Eye (tissue), 1 donor: Measurements from ENCODE around the gene AP2M1.
A peak's percentile ranks its signal among the peaks of the same experiment; 100 is the strongest.
"Not testable (repeated sequence)": the region's sequence is repeated elsewhere in the genome, so short reads cannot be mapped to it uniquely, and the experiment has no call there.

Experiments
- DNase-seq: peaks from one replicate; pipeline ENCODE4 v3.0.0-alpha.2; 2015

Gene AP2M1

DNA sequence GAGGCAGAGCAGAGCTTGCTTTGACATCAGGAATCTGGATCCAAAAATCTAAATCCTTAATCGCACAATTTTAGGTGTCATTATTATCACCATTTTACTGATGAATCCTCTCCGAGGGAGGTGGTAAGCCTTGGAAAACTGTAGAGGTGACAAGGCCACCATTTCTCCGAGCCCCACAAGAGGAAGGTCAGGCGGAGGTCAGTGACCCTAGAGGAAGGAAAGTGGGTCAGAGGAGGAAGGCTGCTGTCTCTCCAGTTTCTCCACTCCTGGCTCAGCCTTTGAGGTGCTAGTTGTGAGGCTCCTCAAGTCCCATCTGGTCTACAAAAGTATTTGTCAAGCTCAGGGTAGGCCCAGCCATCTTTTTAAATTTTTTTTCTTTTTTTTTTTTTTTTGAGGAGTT is 16.3 kb upstream of the AP2M1 start:
- DNase-seq, result no peak

DNA sequence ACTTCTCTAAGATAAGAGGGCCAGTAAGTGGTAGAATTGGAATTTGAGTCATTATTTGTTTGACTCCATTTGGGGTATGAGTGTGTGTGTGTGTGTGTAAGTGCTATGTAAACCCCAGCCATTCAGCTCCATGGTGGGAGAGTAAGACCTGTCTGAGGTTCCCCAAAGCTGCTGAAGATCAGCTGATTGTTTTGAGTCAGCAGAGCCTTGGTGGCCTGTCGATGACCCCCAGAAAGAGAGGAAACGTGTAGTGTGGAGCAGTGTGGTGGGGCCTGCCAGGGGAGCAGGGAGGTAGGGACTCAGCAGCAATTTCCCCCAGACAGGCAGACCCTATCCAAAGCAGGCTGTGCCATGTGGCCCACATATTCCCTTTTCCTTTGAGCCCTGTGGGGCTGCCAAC is 14.2 kb upstream of the AP2M1 start:
- peak; percentile 50 for DNase-seq

DNA sequence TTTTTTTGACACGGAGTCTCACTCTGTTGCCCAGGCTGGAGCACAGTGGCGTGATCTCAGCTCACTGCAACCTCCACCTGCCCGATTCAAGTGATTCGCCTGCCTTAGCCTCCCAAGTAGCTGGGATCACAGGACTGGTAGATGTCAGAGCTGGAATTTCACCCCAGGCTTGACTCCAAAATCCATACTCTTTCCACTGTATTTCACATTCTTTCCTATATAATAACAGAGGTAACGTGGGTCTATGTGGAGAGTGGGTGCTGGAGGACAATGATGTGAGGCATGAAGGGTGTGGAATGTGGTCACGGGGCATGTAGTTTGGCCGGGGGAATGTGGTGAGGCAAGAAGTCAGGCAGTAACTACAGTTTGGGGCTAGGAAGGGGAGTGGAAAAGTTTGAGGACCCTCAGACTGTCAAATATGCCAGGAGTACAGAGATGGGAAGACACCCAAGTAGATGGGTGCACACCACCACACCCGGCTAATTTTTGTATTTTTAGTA is 12.0 kb upstream of the AP2M1 start:
- DNase-seq, result not testable (repeated sequence)

DNA sequence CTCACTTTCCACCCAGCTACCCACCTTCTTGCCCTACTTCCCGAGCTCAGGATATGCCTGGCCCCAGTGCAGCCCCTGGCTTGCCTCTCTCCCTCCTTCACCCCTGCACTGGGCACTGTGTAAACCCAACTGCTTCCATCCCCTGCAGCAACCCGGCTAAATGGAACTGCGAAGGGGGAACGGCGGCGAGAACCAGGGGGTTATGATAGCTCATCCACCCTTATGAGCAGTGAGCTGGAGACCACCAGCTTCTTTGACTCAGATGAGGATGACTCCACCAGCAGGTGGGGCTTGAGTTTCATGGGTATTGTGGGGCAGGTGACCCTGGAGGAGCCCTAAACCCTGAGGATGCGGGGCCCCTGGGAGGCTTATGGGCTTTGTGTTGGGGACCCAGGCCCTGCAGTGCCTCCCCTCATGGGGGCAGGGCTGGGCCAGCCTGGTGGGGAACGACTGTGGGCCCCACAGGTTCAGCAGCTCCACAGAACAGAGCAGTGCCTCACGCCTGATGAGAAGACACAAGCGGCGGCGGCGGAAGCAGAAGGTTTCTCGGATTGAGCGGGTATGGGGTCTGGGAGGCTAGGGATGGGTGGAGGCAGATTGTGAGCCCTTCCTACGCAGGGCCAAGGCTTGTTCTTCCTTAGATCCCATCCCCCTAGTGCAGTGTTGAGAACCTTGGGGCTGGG is 9.9 kb upstream of the AP2M1 start:
- DNase-seq, result no peak

DNA sequence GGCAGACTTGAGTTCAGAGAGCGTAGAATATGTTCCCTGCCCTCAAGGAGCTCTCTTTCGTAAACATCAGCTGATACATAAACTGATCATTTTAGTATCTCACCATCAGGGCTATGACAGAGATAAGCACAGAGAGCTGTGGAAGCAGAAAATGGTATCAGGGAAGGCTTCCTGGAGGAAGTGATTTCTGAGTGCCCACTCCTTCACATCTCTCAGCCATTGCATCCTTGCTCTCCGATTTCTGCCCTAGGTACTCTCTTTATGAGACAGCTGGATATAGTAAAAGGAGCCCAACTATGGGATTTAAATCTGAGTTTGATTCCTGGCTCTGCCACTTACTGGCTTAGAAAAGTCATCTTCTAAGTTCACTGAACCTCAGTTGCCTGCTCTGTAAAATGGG is 9.1 kb upstream of the AP2M1 start:
- DNase-seq, result no peak

DNA sequence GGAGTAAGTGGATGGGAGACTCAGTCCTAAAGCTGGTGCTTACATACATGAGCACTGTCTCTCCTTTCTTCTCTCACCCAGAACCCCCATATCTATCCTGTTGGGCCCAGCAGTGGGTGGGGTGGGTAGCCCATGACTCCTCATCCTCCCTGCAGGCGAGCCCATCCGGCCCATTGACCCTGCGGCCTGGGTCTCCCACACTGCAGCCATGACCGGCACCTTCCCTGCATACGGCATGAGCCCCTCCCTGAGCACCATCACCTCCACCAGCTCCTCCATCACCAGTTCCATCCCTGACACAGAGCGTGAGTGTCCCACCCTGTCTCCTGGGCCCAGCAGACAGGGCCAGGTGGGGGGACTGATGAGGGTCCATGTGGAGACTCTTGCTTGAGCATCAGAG is 8.0 kb upstream of the AP2M1 start:
- DNase-seq, result no peak

DNA sequence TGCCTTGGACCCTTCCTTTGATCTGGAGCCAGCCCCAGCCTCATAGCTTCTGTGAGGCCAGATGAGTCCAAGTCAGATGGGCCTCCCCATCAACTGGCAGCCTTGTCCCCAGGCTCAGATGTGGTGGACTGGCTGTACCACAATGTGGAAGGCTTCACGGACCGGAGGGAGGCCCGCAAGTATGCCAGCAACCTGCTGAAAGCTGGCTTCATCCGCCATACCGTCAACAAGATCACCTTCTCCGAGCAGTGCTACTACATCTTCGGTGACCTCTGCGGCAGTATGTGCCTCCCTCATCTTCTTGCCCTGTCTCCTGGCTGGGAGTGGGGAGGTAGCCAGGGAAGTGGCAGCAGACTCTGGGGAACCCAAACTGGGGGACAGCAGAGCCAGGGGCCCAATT is 6.9 kb upstream of the AP2M1 start:
- DNase-seq, result no peak

DNA sequence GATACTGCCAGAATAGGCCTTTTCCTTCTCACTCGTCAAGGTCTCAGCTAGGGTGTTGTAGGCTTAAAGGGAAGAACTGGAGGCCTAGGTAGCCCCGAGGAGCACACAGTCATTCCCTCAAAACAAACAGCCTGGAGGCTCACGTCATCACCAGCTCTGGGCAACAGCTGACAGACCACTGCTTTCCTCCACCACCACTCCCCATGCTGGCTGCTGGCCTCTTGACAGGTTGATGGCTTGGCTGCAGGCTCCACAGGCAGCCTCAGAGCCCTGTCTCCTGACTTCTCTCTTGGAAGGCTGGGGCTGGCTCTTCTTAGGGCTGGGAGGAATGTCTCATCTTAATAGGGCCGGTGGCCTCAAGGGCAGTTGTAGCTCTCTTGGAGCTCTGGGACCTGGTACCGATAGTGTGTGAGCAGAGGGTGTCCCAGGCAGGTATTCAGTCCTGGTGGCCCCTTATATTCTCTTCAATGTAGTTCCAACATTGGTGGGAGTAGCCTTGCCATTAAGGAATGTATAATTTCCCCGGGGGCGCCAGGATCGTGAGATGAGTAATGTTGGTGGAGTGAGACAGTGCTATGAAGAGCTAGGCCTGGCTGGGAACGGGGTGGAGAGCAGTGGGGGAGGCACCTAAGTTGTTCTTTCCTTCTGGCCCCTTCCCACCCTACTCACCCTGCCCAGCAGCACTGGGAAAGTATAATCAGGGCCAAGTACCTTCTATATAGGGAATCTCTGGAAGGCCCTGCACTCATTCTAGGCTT is 6.1 kb upstream of the AP2M1 start:
- no peak for DNase-seq

DNA sequence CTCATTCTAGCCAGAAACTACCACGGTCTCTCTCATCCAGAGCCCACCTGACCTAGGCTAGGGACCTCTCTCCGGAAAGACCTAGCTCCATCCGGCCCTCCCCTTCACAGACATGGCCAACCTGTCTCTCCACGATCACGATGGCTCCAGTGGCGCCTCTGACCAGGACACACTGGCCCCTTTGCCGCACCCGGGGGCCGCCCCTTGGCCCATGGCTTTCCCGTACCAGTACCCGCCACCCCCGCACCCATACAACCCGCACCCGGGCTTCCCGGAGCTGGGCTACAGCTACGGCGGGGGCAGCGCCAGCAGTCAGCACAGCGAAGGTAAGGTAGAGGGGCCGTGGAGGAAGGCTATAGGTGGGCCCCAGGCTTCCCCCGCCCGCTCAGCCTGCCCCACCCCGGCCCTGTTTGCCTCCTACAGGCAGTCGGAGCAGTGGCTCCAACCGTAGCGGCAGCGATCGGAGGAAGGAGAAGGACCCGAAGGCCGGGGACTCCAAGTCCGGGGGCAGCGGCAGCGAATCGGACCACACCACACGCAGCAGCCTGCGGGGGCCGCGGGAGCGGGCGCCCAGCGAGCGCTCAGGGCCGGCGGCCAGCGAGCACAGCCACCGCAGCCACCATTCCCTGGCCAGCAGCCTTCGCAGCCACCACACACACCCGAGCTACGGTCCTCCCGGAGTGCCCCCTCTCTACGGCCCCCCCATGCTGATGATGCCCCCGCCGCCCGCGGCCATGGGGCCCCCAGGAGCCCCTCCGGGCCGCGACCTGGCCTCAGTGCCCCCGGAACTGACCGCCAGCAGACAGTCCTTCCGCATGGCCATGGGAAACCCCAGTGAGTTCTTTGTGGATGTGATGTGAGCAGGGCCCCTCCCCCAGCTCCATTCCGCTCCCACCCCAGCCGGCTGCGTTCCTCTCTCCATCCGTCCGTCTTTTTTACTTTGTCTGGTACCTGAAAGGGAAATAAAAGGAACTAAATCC is 4.5 kb upstream of the AP2M1 start:
- no peak for DNase-seq

DNA sequence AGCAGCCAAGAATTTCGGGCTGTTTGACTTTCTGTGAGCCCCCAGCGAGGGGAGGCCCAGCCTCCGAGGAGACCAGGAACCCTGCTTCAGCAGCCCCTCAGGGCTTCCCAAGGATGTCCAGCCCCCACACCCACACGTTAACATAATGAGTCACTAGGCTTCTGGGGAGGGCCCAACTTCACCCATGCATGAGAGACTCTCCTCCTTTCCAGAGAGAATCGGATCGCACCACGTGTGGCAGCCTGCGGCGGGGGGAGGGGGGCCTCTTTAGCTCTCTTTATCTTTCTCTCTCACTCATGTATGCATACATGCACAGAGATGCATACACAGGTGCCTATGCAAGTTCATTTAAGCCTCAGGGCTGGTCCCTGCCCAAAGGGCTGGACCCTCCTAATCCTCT is 3.1 kb upstream of the AP2M1 start:
- DNase-seq, result no peak

DNA sequence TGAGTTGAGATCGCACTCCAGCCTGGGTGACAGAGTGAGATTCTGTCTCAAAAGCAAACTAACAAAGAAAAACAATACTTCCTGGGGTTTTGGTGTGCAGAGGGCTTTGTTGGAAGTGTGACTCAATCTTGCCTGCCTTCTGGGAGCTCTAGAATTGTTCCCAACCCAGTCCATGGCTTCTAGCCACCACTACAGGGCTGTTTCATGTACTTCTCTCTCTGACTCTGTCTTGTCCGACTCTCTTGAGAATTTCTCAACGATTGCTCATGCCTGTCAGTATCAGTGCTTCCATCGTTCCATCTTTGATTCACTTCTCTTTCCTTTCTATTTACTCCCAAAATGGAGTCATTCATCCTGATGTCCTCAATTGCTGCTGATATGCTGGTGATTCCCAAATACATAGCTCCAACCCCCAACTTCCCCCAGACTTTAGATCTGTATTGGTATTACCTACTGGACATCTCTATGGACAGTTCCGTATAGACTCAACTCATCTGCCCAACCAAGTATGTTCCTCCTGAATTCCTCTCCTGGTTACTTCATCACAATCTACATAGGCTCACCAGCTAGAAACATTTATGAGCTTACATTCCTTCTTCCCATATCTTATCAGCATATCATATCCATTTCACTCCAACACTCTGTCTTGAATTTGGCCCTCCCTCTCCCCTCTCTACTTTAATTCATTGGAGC is 1.8 kb upstream of the AP2M1 start:
- DNase-seq, result no peak

DNA sequence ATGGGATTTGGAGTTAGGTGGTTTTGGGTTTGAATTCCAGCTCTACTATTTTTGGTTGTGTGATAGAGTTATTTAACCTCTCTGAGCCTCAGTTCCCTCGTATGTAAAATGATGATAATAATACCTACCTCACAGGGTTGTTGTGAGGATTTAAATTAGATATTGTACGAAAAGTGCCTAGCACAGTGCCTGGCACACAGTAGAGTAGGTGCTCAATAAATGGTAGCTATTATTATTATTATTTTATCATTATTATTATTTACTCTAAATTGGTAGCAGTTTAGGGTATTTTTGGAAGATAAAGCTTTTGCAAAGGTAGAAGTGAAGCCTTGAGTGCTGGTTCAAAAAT is 1.3 kb upstream of the AP2M1 start:
- DNase-seq, result no peak

DNA sequence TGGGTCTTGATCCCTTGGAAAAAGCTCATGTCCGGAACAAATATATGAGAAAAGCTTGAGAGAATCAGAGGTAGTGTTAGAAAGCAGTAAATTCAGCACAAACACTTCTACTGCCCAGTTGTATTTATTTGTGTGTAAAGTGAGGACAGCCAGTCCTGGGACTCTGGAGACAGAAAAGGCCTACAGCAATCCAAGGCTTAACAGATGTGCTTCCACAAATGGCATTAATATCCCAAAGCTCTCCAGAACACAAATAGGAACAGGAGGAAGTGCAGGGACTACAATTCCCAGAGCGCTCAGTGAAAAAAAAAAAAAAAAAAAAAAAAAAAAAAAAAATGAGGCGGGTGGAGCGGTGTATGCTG is 390 bp upstream of the AP2M1 start:
- no peak for DNase-seq

DNA sequence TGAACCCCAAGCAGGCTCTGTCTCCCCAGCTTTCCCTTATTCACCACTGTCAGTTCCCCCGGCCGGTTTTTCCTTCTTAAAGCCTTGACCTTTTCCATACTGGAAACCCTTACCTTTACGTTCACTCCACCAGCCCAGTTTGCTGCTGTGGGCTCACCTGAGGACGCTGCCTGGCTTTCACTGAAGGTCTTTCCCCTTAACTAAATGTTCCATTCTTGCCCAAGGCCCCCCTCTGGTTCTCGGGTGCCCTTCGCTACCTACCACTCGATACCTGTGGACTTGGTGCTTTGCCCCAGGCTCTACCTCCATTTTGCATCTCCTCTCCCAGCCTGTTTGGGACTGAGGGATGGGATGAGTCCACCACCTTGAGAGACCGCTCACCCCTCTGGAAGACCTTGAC is 851 bp downstream of the AP2M1 start:
- peak; percentile 35 for DNase-seq

DNA sequence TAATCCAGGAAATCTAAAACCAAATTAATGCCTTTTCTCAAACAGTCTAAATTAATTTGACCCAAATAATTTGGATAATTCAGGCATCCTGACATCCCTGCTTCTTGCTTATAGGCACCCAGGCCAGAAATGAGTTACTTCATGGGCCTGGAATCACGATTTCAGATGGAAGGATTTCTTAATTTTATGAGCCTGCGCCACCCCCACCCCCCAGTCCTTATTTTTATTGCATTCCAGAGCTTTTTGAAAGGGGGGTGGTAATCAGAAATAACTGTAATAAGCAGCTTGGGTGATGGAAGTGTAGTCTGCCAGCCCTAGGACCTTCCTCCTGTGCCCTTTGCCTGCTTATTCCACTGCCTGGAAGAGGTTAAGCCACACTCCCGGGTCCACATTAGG is 1.3 kb downstream of the AP2M1 start:
- DNase-seq, result no peak

DNA sequence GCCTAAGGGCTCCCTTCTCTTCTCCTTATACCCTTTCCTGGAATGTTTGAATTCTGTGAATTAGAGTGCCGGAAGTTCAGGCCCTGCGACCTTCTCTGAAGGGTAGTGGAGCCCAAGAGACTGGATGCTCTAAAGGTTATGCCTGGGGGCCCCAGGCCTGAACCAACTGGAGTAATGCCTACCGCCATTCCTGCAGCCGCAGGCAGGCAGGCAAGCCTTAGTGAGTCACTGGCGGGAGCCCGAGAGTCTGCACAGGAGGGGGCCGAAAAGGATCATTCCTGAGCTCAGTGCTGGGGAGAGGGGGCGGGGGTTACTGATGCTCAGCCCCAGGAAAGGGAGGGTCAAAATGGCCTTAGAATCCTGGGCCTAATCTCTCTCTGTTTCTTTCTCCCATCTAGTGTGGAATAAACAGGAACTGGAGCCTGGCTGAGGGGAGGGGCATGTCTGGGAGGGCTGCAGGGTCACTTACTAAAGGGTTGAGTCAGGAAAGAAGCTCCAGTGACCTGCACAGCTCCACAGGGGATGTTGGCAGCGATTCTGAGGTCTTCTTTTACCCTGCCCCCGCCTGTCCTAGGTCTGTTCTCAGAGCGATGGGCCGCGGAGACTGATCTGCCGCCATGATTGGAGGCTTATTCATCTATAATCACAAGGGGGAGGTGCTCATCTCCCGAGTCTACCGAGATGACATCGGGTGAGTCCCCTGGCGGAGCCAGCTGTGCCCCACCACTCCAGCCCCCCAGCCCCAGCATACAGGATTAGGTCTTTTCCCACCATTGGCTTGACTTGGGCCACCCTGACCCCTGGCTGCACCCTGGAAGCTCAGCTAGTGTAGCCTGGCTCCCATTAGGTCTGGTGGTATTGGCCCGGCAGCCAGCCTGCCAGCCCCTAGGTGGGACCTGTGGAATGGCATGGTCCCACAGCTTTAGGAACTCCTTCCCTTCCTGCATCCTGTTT is 2.0 kb downstream of the AP2M1 start:
- DNase-seq, result peak; percentile 75

DNA sequence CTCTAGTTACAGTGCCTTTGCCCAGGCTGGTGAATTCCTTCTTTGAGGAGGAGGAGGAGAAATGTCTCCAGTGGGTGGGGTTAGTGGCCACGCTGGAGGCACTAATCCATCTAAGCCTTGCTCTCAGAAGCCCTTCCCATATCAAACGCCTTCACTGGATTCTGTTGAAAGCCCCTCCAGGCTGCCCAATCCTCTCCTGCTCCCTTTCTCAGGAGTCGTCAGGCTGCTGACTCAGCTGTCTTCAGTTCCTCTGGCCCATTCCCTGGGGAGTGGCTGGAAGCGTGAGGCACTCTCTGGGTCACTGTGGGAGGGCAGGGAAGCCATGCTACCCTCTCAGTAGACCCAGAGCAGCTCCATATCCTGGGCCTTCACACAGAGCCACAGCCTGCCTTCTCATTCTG is 2.7 kb downstream of the AP2M1 start:
- DNase-seq, result peak; percentile 41

DNA sequence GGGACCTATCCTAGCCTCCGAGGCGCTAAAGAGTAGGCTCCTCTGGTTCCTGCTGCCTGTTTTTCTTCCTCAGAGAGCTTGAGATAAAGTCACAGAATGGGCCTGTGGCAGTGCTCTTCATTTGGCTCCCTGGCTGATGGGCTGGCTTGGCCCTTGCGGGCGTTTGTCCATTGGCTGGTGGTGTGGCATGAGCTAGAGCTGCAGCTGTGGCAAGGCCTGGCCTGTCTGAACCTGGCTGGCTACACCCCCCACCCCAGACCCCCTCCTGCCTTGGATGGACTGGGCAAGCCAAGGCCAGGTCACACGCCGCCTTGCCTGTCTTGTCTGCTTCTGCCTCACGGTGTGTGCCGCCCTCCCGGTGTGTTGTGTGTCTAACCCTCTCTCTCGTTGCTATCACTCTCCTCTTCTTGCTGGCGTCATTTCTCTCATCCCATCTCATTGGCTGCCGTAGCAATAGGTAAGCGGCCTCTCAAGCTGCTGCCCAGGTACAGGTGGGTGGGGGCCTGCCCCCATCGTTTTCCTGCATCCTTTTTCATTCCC is 3.2 kb downstream of the AP2M1 start:
- DNase-seq, result no peak

DNA sequence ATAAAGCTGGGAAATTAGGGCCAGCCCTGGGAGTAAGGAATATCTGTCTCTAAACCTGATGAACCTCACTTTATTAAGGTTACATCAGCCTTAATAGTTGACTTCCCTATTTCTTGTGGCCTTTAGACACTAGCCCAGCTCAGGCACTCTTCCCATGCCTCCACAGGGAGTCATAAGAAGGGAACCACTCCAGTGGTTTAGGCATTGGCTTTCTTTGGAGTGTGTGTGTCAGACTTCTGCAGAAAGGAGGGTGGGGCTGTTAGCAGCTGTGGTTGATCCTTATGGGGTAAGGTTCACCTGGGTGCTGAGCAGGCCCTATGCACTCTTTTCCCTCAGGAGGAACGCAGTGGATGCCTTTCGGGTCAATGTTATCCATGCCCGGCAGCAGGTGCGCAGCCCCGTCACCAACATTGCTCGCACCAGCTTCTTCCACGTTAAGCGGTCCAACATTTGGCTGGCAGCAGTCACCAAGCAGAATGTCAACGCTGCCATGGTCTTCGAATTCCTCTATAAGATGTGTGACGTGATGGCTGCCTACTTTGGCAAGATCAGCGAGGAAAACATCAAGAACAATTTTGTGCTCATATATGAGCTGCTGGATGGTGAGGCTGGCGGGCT is 4.0 kb downstream of the AP2M1 start:
- DNase-seq, result no peak

DNA sequence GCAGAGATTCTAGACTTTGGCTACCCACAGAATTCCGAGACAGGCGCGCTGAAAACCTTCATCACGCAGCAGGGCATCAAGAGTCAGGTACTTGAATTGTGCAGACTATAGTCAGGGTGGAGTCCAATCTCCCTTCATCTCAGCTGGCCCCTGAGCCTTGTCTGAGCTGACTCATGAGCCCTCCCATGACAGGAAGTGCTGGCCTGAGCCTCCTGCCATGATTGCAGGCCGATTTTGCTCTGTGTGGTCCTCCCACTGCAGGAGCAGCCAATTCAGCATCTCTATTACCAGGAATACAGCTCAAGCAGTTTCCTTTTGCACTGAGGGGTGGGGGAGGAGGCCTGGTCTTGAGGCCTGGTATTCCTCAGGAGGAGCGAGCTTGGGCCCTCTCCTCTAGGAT is 5.5 kb downstream of the AP2M1 start:
- no peak for DNase-seq

DNA sequence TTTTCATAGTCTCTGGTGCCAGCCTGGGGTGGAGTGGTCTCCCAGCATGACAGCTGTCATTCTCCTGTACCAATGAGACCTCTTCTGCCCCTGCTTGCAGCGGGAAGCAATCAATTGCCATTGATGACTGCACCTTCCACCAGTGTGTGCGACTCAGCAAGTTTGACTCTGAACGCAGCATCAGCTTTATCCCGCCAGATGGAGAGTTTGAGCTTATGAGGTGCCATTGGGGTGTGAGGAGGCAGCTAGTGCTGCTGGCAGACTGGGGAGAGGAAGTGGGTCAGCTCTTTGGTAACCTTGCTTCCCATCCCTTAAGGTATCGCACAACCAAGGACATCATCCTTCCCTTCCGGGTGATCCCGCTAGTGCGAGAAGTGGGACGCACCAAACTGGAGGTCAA is 6.9 kb downstream of the AP2M1 start:
- DNase-seq, result no peak
